Thyroid gland (tissue), 4 donors: ENCODE results near the gene CDCA5. TPM values are rescaled to one million over a fixed set of nuclear protein-coding genes. Genes with fewer than 3 reads are reported as not detected.

Experiments used
- DNase-seq, 2 donors: peaks; one replicate each; pipeline ENCODE4 v3.0.0-alpha.2; 2019
- H3K27ac ChIP-seq, 3 donors: fragments of 200-600 bp; sonication (generic); 1 replicate in 2 of 3; 2 replicates in 1 of 3; pipeline ENCODE4 v1.5.1; 2016 to 2019; ENCODE audit warnings: mild to moderate bottlenecking in 1 of 3, moderate library complexity in 1 of 3
- H3K27me3 ChIP-seq: fragments of 200-600 bp; sonication (generic); one replicate; pipeline ENCODE4 v1.5.1; 2019
- H3K36me3 ChIP-seq, 2 donors: fragments of 200-600 bp; sonication (generic); one replicate each; pipeline ENCODE4 v1.5.1; 2016 to 2019
- H3K4me1 ChIP-seq, 2 donors: fragments of 200-600 bp; sonication (generic); one replicate each; pipeline ENCODE4 v1.5.1; 2017 to 2019
- H3K4me3 ChIP-seq, 3 donors: fragments of 200-600 bp; sonication (generic); replicated peaks in 1 of 3; 1 replicate in 2 of 3; 2 replicates in 1 of 3; pipeline ENCODE4 v1.5.1; 2016; ENCODE audit warnings: mild to moderate bottlenecking in 1 of 3
- H3K9me3 ChIP-seq: fragments of 200-600 bp; sonication (generic); one replicate; pipeline ENCODE4 v1.5.1; 2017
- POLR2A ChIP-seq, 2 donors: fragments of 450-650 bp; IDR thresholded peaks; one replicate each; pipeline ENCODE4 v1.6.1; 2017; ENCODE audit warnings: antibody characterized with exemption in 2 of 2, mild to moderate bottlenecking in 2 of 2, moderate library complexity in 1 of 2
- WGBS, 2 donors: methylation state at CpG; one replicate each; pipeline ENCODE4 v1.1.5; 2017; 5-methylcytosine and 5-hydroxymethylcytosine counted together
- intact Hi-C: fragments of 100-400 bp; cut with DNase I; formaldehyde crosslinking; loops from one replicate; pipeline ENCODE4 v1.15.1; 2023
- microRNA-seq: library from miRNA; unstranded; fragments of <30 nt; microRNA quantifications from one replicate; pipeline ENCODE4, GENCODE V29; 2016
- small RNA-seq: library from RNA; depleted of rRNA; stranded (forward); fragments of <200 nt; gene quantifications from one replicate; pipeline ENCODE3, GENCODE V24; 2016
- total RNA-seq, 4 donors: library from RNA; depleted of rRNA; stranded (reverse); fragments of >200 nt; gene quantifications; one replicate each; pipeline ENCODE4 v1.2.3, GENCODE V29; 2016
- TF ChIP-seq, protein P1 (sequence below), 6 experiments: fragments of 200-600 bp in 3 of 6; fragments of 450-650 bp in 3 of 6; sonication (generic) in 3 of 6; IDR thresholded peaks; one replicate each; pipeline ENCODE4 v1.5.1; 2016 to 2019; ENCODE audit warnings: antibody characterized with exemption in 6 of 6, mild to moderate bottlenecking in 2 of 6, inconsistent platforms in 1 of 6, moderate library complexity in 1 of 6

The CDCA5 gene
- total RNA-seq, 4 donors from 2014 or later: 0.71 to 1.8 (median 0.81) TPM; not detected in 1

DNA sequence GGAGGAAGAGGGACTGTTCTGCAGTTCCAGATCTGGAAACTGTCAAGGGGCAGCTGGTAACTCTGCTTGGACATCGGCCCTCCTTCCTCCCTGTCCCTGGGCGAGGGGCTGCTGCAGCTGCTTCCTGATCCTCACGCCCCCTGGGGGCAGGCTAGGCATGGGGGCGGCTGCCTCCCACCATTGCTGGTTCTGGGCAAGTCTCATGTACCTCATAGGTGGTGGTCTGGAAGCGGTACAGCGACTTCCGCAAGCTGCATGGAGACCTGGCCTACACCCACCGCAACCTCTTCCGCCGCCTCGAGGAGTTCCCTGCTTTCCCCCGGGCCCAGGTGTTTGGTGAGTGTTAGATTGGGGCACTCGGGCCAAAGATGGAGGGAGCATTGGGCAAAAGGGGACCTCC, 51.6 kb downstream of the CDCA5 start:
- Histone ChIP-seq H3K4me1 (peaks cover 8% of the 10 kb centered on the region in 2 donors), H3K27ac (no peak overlapping the region), H3K4me3 (no peak overlapping the region), H3K27me3 (no peaks in the 10 kb centered on the region), H3K36me3 (peaks cover 17 to 31% of the 10 kb centered on the region in 2 donors), H3K9me3 (no peaks in the 10 kb centered on the region)
- WGBS, 2 donors: 79 to 90% methylated on average over 12 to 13 of the region's 13 CpGs
- DNase-seq: no peak
- no peak for TF ChIP-seq POLR2A (IDR thresholded peaks at IDR 0.05)
- TF ChIP-seq, protein P1, sequence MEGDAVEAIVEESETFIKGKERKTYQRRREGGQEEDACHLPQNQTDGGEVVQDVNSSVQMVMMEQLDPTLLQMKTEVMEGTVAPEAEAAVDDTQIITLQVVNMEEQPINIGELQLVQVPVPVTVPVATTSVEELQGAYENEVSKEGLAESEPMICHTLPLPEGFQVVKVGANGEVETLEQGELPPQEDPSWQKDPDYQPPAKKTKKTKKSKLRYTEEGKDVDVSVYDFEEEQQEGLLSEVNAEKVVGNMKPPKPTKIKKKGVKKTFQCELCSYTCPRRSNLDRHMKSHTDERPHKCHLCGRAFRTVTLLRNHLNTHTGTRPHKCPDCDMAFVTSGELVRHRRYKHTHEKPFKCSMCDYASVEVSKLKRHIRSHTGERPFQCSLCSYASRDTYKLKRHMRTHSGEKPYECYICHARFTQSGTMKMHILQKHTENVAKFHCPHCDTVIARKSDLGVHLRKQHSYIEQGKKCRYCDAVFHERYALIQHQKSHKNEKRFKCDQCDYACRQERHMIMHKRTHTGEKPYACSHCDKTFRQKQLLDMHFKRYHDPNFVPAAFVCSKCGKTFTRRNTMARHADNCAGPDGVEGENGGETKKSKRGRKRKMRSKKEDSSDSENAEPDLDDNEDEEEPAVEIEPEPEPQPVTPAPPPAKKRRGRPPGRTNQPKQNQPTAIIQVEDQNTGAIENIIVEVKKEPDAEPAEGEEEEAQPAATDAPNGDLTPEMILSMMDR (IDR thresholded peaks at IDR 0.05): no peak
- intact Hi-C loops: no loop called here

Small RNA genes lying within 50 kb of the gene (microRNA-seq; reads per million reads assigned to microRNA genes)
- 1.1 reads per million for gene MIR6751

Small RNA genes lying within 50 kb of the gene (small RNA-seq; reads per million reads assigned to genes)
- gene SNX15: not detected

Other genes starting within 250 kb of the CDCA5 start
- 10 to 100 TPM in 2 of 4 donors, 1 to 10 TPM in 2; 7.8 to 13.9 (median 10.2) TPM for gene CDC42BPG, start 239.4 kb downstream of the CDCA5 start, total RNA-seq
- 10 to 100 TPM; 53.5 to 90.7 (median 67.4) TPM for gene EHD1, start 205.4 kb downstream of the CDCA5 start, total RNA-seq
- 10 to 100 TPM; 19.5 to 43.1 (median 36.7) TPM for gene ATG2A, start 166.8 kb downstream of the CDCA5 start, total RNA-seq
- gene PPP2R5B, start 159.4 kb downstream of the CDCA5 start, total RNA-seq: 10 to 100 TPM; 14.8 to 30.1 (median 21.7) TPM
- under 1 TPM in 1 of 4 donors, not detected in 3; 0.94 TPM for gene GPHA2, start 148.1 kb downstream of the CDCA5 start, total RNA-seq
- gene MAJIN, start 111.9 kb downstream of the CDCA5 start, total RNA-seq: under 1 TPM in 1 of 4 donors, not detected in 3; 0.27 TPM
- 1 to 10 TPM; 1.2 to 9.1 (median 2.3) TPM for gene BATF2, start 87.1 kb downstream of the CDCA5 start, total RNA-seq
- 100 to 1,000 TPM in 3 of 4 donors, 10 to 100 TPM in 1; 76.6 to 166 (median 119) TPM for gene ARL2, start 69.9 kb downstream of the CDCA5 start, total RNA-seq
- gene SNX15, start 56.6 kb downstream of the CDCA5 start, total RNA-seq: 10 to 100 TPM; 11.6 to 36.4 (median 19.2) TPM
- 10 to 100 TPM in 1 of 4 donors, 1 to 10 TPM in 3; 2.1 to 13.1 (median 6.0) TPM for gene SAC3D1, start 42.8 kb downstream of the CDCA5 start, total RNA-seq
- 10 to 100 TPM in 1 of 4 donors, 1 to 10 TPM in 3; 5.6 to 21.5 (median 6.8) TPM for gene NAALADL1, start 25.5 kb downstream of the CDCA5 start, total RNA-seq
- gene ZFPL1, start 182 bp upstream of the CDCA5 start, total RNA-seq: 10 to 100 TPM; 28.3 to 74.4 (median 49.3) TPM
- gene VPS51, start 12.2 kb upstream of the CDCA5 start, total RNA-seq: 100 to 1,000 TPM; 222 to 608 (median 469) TPM
- 10 to 100 TPM; 20.0 to 99.4 (median 53.5) TPM for gene TM7SF2, start 27.8 kb upstream of the CDCA5 start, total RNA-seq
- gene ZNHIT2, start 33.7 kb upstream of the CDCA5 start, total RNA-seq: 10 to 100 TPM; 17.3 to 38.5 (median 25.9) TPM
- gene FAU, start 38.1 kb upstream of the CDCA5 start, total RNA-seq: 1,000 to 10,000 TPM in 1 of 4 donors, 100 to 1,000 TPM in 3; 524 to 2,189 (median 600) TPM
- gene MRPL49, start 38.3 kb upstream of the CDCA5 start, total RNA-seq: 100 to 1,000 TPM in 2 of 4 donors, 10 to 100 TPM in 2; 70.9 to 112 (median 91.6) TPM
- 100 to 1,000 TPM in 1 of 4 donors, 10 to 100 TPM in 3; 28.8 to 103 (median 69.7) TPM for gene SYVN1, start 50.5 kb upstream of the CDCA5 start, total RNA-seq
- gene SPDYC, start 86.2 kb upstream of the CDCA5 start, total RNA-seq: not detected
- gene CAPN1, start 97.9 kb upstream of the CDCA5 start, total RNA-seq: 100 to 1,000 TPM; 265 to 519 (median 340) TPM
- 10 to 100 TPM in 2 of 4 donors, 1 to 10 TPM in 2; 7.6 to 11.3 (median 10.4) TPM for gene POLA2, start 177.9 kb upstream of the CDCA5 start, total RNA-seq
- 10 to 100 TPM; 20.6 to 35.7 (median 25.2) TPM for gene CDC42EP2, start 230.8 kb upstream of the CDCA5 start, total RNA-seq
- 10 to 100 TPM; 45.0 to 52.7 (median 48.0) TPM for gene DPF2, start 249.8 kb upstream of the CDCA5 start, total RNA-seq